Testis (tissue), 3 donors: ENCODE data around the gene CHD9NB. TPM values are rescaled to one million over a fixed set of nuclear protein-coding genes. Genes with fewer than 3 reads are reported as not detected.
A peak's percentile ranks its signal among the peaks of the same experiment; 100 is the strongest.
"Not testable (repeated sequence)": the region's sequence is repeated elsewhere in the genome, so short reads cannot be mapped to it uniquely, and the experiment has no call there.

Experiments
- DNase-seq: peaks from one replicate; pipeline ENCODE4 v3.0.0-alpha.2; 2019
- H3K27ac ChIP-seq, 2 donors: fragments of 200-600 bp; sonication (generic); one replicate each; pipeline ENCODE4 v1.5.1; 2019
- H3K27me3 ChIP-seq: fragments of 200-600 bp; sonication (generic); one replicate; pipeline ENCODE4 v1.5.1; 2019
- H3K36me3 ChIP-seq: fragments of 200-600 bp; sonication (generic); one replicate; pipeline ENCODE4 v1.5.1; 2017; ENCODE audit warnings: low read depth; ENCODE audit errors: missing control alignments
- H3K4me1 ChIP-seq: fragments of 200-600 bp; sonication (generic); one replicate; pipeline ENCODE4 v1.5.1; 2019
- H3K4me3 ChIP-seq, 2 donors: fragments of 200-600 bp; sonication (generic); one replicate each; pipeline ENCODE4 v1.5.1; 2017 to 2019
- H3K9me3 ChIP-seq: fragments of 200-600 bp; sonication (generic); one replicate; pipeline ENCODE4 v1.5.1; 2017
- POLR2A ChIP-seq: fragments of 450-650 bp; IDR thresholded peaks from one replicate; pipeline ENCODE4 v1.6.1; 2017; ENCODE audit warnings: antibody characterized with exemption, mild to moderate bottlenecking, moderate library complexity
- WGBS, 2 donors: methylation state at CpG; one replicate each; pipeline ENCODE4 v1.1.5; 2018; 5-methylcytosine and 5-hydroxymethylcytosine counted together
- intact Hi-C: fragments of 100-400 bp; cut with DNase I; formaldehyde crosslinking; loops from one replicate; pipeline ENCODE4 v1.15.1; 2023; ENCODE audit warnings: low total_unique reads
- polyA plus RNA-seq: library from polyadenylated mRNA; stranded (reverse); fragments of 350-450 nt; fragmentation: Illumina TruSeq; extraction: RNeasy Lipid Tissue Mini Kit (QIAGEN cat#74804); gene quantifications from one replicate; pipeline ENCODE4 v1.2.3, GENCODE V29; 2014; ENCODE audit warnings: low read depth, low replicate concordance; ENCODE audit not compliant: insufficient read depth
- total RNA-seq, 2 donors: library from RNA; depleted of rRNA; stranded (reverse); fragments of >200 nt; gene quantifications; one replicate each; pipeline ENCODE4 v1.2.3, GENCODE V29; 2016
- TF ChIP-seq, protein P1 (sequence below), 3 experiments: fragments of 450-650 bp in 2 of 3; fragments of 200-600 bp in 1 of 3; sonication (generic) in 1 of 3; IDR thresholded peaks; one replicate each; pipeline ENCODE4 v1.5.1; 2016 to 2019; ENCODE audit warnings: antibody characterized with exemption in 3 of 3, mild to moderate bottlenecking in 2 of 3, moderate library complexity in 1 of 3

Gene CHD9NB
- total and polyA plus RNA-seq, 3 donors from 2014 or later, result 0.79 to 3.0 TPM; not detected in 1

DNA sequence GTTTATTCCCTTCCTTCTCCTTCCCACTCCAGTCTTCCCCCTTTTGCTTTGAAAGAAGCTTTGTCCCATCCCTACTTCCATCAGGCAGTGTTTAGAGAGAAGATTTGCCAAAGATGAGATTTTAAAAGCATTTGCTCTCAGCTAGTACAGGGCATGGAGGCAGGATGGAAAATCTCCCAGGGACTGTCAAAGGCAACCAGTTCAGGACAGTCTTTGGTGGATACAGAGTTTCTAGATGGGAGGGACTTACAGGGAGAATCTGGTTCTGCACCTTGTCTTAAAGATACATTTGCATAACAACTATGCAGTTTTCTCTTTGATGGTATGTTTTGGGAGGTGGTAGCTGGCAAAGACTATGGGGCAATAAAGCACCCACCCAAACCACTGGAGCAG is 28.3 kb upstream of the CHD9NB start:
- TF ChIP-seq POLR2A, result no peak
- TF ChIP-seq, protein P1, sequence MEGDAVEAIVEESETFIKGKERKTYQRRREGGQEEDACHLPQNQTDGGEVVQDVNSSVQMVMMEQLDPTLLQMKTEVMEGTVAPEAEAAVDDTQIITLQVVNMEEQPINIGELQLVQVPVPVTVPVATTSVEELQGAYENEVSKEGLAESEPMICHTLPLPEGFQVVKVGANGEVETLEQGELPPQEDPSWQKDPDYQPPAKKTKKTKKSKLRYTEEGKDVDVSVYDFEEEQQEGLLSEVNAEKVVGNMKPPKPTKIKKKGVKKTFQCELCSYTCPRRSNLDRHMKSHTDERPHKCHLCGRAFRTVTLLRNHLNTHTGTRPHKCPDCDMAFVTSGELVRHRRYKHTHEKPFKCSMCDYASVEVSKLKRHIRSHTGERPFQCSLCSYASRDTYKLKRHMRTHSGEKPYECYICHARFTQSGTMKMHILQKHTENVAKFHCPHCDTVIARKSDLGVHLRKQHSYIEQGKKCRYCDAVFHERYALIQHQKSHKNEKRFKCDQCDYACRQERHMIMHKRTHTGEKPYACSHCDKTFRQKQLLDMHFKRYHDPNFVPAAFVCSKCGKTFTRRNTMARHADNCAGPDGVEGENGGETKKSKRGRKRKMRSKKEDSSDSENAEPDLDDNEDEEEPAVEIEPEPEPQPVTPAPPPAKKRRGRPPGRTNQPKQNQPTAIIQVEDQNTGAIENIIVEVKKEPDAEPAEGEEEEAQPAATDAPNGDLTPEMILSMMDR (IDR thresholded peaks at IDR 0.05), result no peak
- Histone ChIP-seq H3K9me3 (no peaks in the 10 kb centered on the region), H3K4me1 (peaks cover 30% of the 10 kb centered on the region), H3K4me3 (no peak overlapping the region), H3K27ac (peak overlapping the region in 1 of 2 donors; percentile 80), H3K27me3 (no peaks in the 10 kb centered on the region), H3K36me3 (no peaks in the 10 kb centered on the region)
- intact Hi-C loops, result no loop called here
- no peak for DNase-seq

DNA sequence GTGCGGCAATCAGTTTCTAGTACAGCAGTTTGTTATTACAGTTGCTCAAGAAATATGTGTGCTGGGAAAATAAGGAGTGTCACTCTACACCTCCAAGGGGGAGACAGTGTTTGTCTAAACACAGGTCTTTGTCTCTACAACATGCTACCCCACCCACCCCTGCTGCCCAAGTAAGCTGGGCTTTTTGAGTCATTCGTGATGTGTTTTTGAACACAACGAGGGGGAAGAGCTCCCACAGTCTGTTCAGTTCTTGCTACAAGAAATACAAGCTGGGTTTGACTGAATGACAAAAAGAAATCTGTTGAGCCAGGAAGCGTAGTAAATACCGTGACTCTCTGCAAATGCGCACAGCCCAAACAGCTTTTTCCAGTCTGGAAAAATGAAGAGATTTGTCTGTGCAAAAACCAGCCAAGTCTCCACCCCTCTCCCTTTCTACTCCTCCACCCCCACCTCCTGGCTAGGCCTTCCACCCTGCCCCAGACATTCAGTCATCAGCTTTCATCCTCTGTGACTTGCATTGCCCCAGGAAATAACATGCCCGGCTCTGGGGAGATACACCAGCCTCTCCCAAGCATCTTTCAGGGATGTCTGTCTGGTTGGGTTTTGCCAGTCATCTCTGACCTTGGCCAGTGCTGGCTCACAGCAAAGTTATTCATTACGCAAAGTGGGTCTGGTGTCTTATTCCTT is 27.8 kb upstream of the CHD9NB start:
- no peak overlapping the region for H3K4me3 ChIP-seq
- peak; percentile 59 for DNase-seq
- H3K4me1 ChIP-seq, result peaks cover 25% of the 10 kb centered on the region
- no peaks in the 10 kb centered on the region for H3K27me3 ChIP-seq
- intact Hi-C loops, result no loop called here
- no peak for TF ChIP-seq POLR2A
- TF ChIP-seq, protein P1 (IDR thresholded peaks at IDR 0.05), result no peak
- no peaks in the 10 kb centered on the region for H3K9me3 ChIP-seq
- H3K27ac ChIP-seq, result peak overlapping the region in 1 of 2 donors; percentile 80
- H3K36me3 ChIP-seq, result no peaks in the 10 kb centered on the region
- 31 to 40% methylated on average over 8 of the region's 8 CpGs for WGBS, 2 donors

DNA sequence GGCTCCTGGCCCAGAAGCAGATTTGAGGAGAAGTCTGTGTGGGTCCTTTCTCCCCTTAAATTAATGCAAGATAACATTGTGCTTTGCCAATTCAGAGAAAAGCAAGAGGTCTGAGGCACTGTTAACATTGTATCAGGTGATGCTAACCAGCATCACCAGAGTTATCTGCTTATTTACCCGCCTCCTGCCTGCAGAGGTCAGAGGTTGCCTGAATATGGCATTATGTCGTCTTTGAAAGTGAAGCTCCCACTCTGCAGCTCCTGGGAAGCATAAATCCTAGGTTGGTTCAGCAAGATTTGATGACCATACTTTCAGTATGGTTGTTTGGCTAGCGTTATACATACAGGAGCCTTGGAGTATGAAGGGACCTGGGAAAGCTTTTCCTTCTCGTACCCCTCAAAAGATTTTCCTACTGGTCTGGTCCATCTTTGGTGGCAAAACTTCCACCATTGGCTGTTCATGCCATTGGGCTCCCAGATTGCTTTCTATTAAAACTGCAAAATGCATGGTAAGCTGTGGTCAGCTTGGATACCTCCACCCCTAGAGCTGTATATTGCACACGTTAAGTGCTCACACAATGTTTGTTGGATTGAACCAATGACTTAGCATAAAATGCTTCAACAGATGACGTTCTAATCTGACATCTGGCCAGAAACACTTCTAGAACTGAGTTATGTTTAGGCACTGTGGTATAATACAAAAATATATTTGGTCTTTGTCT is 26.2 kb upstream of the CHD9NB start:
- DNase-seq, result no peak
- no peaks in the 10 kb centered on the region for H3K9me3 ChIP-seq
- TF ChIP-seq, protein P1 (IDR thresholded peaks at IDR 0.05), result no peak
- no peak for TF ChIP-seq POLR2A
- intact Hi-C loops, result no loop called here
- H3K4me1 ChIP-seq, result peaks cover 14% of the 10 kb centered on the region
- H3K36me3 ChIP-seq, result no peaks in the 10 kb centered on the region
- no peak overlapping the region for H3K27ac ChIP-seq
- no peaks in the 10 kb centered on the region for H3K27me3 ChIP-seq
- WGBS, 2 donors, result 74 to 77% methylated on average over 6 of the region's 6 CpGs
- H3K4me3 ChIP-seq, result no peak overlapping the region

DNA sequence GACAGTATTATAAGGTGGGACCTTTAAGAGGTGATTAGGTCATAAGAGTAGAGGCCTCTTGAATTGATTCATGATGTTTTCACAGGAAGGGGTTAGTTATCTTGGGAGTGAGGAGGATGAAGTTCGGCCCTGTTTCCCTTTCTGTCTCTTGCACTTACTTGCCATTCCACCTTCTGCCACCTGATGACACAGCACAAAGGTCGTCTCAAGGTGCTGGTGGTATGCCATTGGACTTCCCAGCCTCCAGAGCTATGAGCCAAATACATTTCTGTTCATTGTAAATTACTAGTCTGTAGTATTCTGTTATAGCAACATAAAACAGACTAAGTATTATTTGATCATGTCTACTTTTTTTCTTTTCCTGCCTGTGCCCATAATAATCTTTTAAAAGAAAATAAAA is 25.6 kb upstream of the CHD9NB start:
- 76 to 93% methylated on average over 2 of the region's 2 CpGs for WGBS, 2 donors
- Histone ChIP-seq H3K36me3 (no peaks in the 10 kb centered on the region), H3K27me3 (no peaks in the 10 kb centered on the region), H3K4me3 (no peak overlapping the region), H3K4me1 (peaks cover 8% of the 10 kb centered on the region), H3K27ac (no peak overlapping the region), H3K9me3 (no peaks in the 10 kb centered on the region)
- DNase-seq, result no peak
- no peak for TF ChIP-seq POLR2A
- TF ChIP-seq, protein P1 (IDR thresholded peaks at IDR 0.05), result no peak
- intact Hi-C loops, result no loop called here

DNA sequence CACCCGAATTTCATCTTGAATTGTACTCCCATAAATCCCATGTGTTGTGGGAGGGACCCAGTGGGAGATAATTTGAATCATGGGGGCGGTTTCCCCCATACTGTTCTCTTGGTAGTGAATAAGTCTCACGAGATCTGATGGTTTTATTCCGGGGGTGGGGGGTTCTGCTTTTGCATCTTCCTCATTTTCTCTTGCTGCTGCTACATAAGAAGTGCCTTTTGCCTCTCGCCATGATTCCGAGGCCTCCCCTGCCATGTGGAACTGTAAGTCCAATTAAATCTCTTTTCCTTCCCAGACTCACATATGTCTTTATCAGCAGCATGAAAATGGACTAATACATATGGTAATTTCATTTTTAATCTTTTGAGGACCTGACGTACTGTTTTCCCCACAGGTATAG is 22.8 kb upstream of the CHD9NB start:
- H3K36me3 ChIP-seq, H3K27ac ChIP-seq, H3K4me3 ChIP-seq, H3K4me1 ChIP-seq, H3K9me3 ChIP-seq, intact Hi-C loops, H3K27me3 ChIP-seq, DNase-seq: not testable (repeated sequence)
- WGBS, 2 donors, result 91 to 92% methylated on average over 7 of the region's 7 CpGs

DNA sequence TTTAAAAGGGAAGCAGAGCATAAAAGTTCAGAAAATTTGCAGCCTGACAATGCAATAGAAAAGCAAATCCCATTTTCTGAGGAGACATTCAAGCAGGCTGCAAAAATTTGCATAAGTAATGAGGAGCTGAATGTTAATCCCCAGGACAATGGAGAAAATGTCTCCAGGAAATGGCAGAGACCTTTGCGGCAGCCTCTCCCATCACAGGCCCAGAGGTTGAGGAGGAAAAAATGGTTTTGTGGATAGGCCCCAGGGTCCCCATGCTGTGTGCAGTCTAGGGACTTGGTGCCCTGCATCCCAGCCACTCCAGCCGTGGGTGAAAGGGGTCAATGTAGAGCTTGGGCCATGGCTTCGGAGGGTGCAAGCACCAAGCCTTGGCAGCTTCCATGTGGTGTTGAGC is 21.6 kb upstream of the CHD9NB start:
- DNase-seq, H3K27ac ChIP-seq, H3K9me3 ChIP-seq, H3K36me3 ChIP-seq, H3K27me3 ChIP-seq, H3K4me1 ChIP-seq, H3K4me3 ChIP-seq, intact Hi-C loops: not testable (repeated sequence)
- WGBS, 2 donors, result 70 to 79% methylated on average over 3 of the region's 3 CpGs
